Ishikawa (cell line): ENCODE measurements around the gene MEGF6.

Source experiments
- CEBPB ChIP-seq: IDR thresholded peaks from 2 replicates; pipeline ENCODE4 v1.6.1; 2012
- CREB1 ChIP-seq: IDR thresholded peaks from 2 replicates; pipeline ENCODE4 v1.6.1; 2012; ENCODE audit warnings: low read depth
- EGR1 ChIP-seq: IDR thresholded peaks from 2 replicates; pipeline ENCODE4 v1.6.1; 2012
- EP300 ChIP-seq: IDR thresholded peaks from 2 replicates; pipeline ENCODE4 v1.6.1; 2012; ENCODE audit warnings: borderline replicate concordance
- FOXM1 ChIP-seq: IDR thresholded peaks from 2 replicates; pipeline ENCODE4 v1.6.1; 2012; ENCODE audit warnings: low read depth, borderline replicate concordance
- MAX ChIP-seq: IDR thresholded peaks from 2 replicates; pipeline ENCODE4 v1.6.1; 2012
- NFIC ChIP-seq: IDR thresholded peaks from 2 replicates; pipeline ENCODE4 v1.6.1; 2012
- RAD21 ChIP-seq: IDR thresholded peaks from 2 replicates; pipeline ENCODE4 v1.6.1; 2012; ENCODE audit warnings: low read depth
- REST ChIP-seq: IDR thresholded peaks from 2 replicates; pipeline ENCODE4 v1.6.1; 2012; ENCODE audit warnings: low read depth, mild to moderate bottlenecking
- TAF1 ChIP-seq: IDR thresholded peaks from 2 replicates; pipeline ENCODE4 v1.6.1; 2012; ENCODE audit warnings: low read depth, mild to moderate bottlenecking
- TCF12 ChIP-seq: IDR thresholded peaks from 2 replicates; pipeline ENCODE4 v1.6.1; 2012; ENCODE audit warnings: low read depth
- TEAD4 ChIP-seq: IDR thresholded peaks from 2 replicates; pipeline ENCODE4 v1.6.1; 2012
- USF1 ChIP-seq: IDR thresholded peaks from 2 replicates; pipeline ENCODE4 v1.6.1; 2012
- YY1 ChIP-seq: IDR thresholded peaks from 2 replicates; pipeline ENCODE4 v1.6.1; 2012; ENCODE audit warnings: low read depth
- ZBTB7A ChIP-seq: IDR thresholded peaks from 2 replicates; pipeline ENCODE4 v1.6.1; 2012; ENCODE audit warnings: low read depth

The MEGF6 gene

DNA sequence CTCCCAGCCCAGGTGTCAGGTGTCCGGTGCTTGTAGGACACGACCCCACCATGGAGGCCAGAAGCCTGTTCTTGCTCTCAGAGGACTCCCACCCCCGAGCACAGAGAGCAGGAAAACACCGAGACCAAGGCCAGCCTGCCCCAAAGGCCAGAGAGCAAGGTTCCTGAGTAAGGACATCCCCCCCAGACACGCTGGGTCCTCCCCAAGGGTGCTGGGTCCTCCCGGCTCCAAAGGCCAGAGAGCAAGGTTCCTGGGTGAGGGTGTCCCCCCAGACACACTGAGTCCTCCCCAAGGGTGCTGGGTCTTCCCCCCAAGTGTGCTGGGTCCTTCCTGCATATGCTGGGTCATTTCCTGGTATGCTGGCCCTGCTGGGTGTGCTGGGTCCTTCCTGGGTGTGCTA lies 40.0 kb downstream of the MEGF6 start:
- TF ChIP-seq EP300 (no peak), REST (no peak), FOXM1 (no peak)

DNA sequence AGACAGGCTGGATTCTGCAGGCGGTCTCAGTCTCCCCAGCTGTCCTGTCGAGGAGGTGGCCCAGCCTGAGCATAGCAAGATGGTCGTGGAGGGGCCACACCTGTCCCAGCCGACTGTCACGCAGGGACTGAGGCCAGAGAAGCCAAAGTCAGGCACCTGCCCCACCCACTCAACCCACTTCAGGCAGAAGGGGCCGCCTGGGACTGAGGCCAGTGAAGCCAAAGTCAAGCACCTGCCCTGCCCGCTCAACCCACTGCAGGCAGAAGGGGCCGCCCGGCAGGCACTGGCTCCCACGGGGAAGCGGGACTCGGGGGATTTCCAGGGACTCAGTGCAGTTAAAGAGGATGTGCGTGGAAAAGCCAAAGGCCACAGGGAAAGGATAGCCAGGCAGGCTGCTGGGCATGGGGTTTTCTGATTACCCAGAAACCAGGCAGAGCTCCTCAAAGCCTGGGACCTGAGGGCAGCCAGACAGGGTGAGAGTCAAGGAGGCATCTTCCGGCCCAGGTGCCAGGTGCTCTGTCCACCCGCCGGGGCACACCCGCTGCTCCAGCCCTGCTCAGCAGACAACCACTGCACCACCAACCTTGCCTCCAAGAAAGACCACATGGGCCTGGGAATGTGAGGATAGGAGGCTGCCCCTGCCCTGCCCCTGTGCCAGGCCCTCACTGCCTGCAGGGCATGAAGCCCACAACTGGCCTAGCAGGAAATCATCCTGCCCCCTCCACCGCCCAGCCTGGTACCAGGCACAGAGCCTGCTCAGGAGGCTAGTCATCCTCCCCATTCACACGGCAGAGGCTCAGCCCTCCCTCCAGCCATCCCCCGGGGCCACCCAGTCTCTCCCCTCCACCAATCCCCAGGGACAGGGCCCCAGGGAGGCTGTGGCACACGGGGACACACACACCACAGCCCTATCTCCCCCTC lies 41.0 kb downstream of the MEGF6 start:
- no peak for TF ChIP-seq ZBTB7A
- TF ChIP-seq TAF1 = no peak
- no peak for TF ChIP-seq NFIC
- TF ChIP-seq TCF12 = no peak
- no peak for TF ChIP-seq MAX
- TF ChIP-seq EGR1 = no peak
- no peak for TF ChIP-seq FOXM1
- TF ChIP-seq EP300 = no peak
- no peak for TF ChIP-seq CREB1
- no peak for TF ChIP-seq YY1
- TF ChIP-seq USF1 = no peak
- TF ChIP-seq CEBPB = no peak
- no peak for TF ChIP-seq RAD21
- no peak for TF ChIP-seq REST
- TF ChIP-seq TEAD4 = no peak

DNA sequence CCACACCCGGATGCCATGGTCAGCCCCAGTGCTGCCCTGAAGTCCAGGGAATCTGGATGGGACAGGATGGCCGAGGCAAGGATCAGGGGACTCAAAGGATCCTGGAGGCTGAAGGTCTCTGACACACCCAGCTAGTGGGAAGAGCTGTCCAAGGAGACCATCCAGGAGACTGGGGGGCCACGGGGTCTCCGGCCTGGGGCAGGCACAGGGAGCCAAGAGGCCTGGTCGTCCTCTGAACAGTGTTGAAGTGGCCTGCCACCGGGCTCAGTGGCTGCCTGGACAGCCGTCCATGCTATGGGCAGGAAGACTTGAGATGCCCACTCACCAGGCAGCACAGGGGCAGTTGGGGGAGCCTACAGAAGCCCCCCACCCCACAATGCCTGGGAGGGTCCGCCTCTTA lies 41.9 kb downstream of the MEGF6 start:
- TF ChIP-seq CEBPB (no peak), TEAD4 (no peak), EP300 (no peak), MAX (no peak), RAD21 (no peak), TCF12 (no peak), REST (no peak), TAF1 (no peak), ZBTB7A (no peak), USF1 (no peak), YY1 (no peak), CREB1 (no peak), EGR1 (no peak), FOXM1 (no peak), NFIC (no peak)

GRCh38 chr1:3568815-3569435 lies 42.4 kb downstream of the MEGF6 start:
- TF ChIP-seq TAF1 (no peak), TEAD4 (no peak), RAD21 (no peak), CEBPB (no peak), NFIC (no peak), FOXM1 (no peak), CREB1 (no peak), EP300 (no peak)
